Measurements from ENCODE around the gene CSF1R.
"Not testable (repeated sequence)": the region's sequence is repeated elsewhere in the genome, so short reads cannot be mapped to it uniquely, and the experiment has no call there.

DNA sequence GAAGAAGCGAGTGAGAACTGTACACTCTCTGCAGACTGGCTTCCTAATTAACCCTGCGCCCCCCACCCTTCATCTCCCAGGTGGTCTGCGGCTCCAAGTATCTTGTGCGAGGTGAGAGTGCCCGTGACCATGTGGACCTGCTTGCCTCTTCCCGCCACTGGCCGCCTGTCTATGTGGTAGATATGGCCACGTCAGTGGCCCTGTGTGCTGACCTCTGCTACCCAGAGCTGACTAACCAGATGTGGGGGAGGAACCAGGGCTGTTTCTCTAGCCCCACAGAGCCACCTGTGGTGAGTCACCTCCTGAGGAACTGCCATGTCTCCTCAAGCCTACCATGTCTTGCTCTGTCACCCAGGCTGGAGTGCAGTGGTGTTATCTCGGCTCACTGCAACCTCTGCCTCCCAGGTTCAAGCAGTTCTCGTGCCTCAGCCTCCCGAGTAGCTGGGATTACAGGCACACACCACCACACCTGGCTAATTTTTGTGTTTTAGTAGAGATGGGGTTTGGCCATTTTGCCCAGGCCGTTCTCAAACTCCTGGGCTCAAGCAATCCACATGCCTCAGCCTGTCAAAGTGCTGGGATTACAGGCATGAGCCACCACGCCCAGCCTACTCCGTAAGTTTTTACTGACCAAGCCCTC, 36.1 kb downstream of the CSF1R start:
- TF ChIP-seq CTCF, EP300 (IDR thresholded peaks at IDR 0.05): not testable (repeated sequence)

Measured in gastroesophageal sphincter (tissue), 3 donors.